Duodenal mucosa (tissue), 2 donors: ENCODE data around the gene AOAH.

ENCODE experiments used
- H3K27ac ChIP-seq: one replicate; pipeline ENCODE4 v1.7.0; 2013; ENCODE audit warnings: low read depth, low read length
- H3K27me3 ChIP-seq, 2 donors: one replicate each; pipeline ENCODE4 v1.7.0; 2013; ENCODE audit warnings: low read length in 2 of 2, control low read depth in 1 of 2; ENCODE audit not compliant: insufficient read depth in 2 of 2, control insufficient read depth in 1 of 2
- H3K36me3 ChIP-seq, 2 donors: one replicate each; pipeline ENCODE4 v1.7.0; 2013; ENCODE audit warnings: low read length in 2 of 2, control low read depth in 1 of 2; ENCODE audit not compliant: insufficient read depth in 2 of 2, control insufficient read depth in 1 of 2
- H3K4me1 ChIP-seq, 2 donors: one replicate each; pipeline ENCODE4 v1.7.0; 2013; ENCODE audit warnings: low read length in 2 of 2, control low read depth in 1 of 2; ENCODE audit not compliant: insufficient read depth in 2 of 2, control insufficient read depth in 1 of 2
- H3K4me3 ChIP-seq, 2 donors: one replicate each; pipeline ENCODE4 v1.7.0; 2013; ENCODE audit warnings: low read length in 2 of 2, low read depth in 1 of 2
- H3K9ac ChIP-seq, 2 donors: one replicate each; pipeline ENCODE4 v1.7.0; 2013; ENCODE audit warnings: low read length in 2 of 2, low read depth in 1 of 2
- H3K9me3 ChIP-seq, 2 donors: one replicate each; pipeline ENCODE4 v1.7.0; 2013; ENCODE audit warnings: low read length in 2 of 2, control low read depth in 1 of 2; ENCODE audit not compliant: control insufficient read depth in 1 of 2

The AOAH gene

GRCh38 chr7:36522453-36523007 lies 201.8 kb downstream of the AOAH start:
- no peaks in the 10 kb centered on the region for H3K27me3 ChIP-seq
- H3K9me3 ChIP-seq: no peaks in the 10 kb centered on the region
- no peaks in the 10 kb centered on the region for H3K4me1 ChIP-seq
- no peak overlapping the region for H3K4me3 ChIP-seq
- H3K27ac ChIP-seq: no peak overlapping the region
- H3K36me3 ChIP-seq: no peaks in the 10 kb centered on the region
- H3K9ac ChIP-seq: no peak overlapping the region

GRCh38 chr7:36521911-36522310 lies 202.4 kb downstream of the AOAH start:
- Histone ChIP-seq H3K27ac (no peak overlapping the region), H3K27me3 (no peaks in the 10 kb centered on the region), H3K4me1 (no peaks in the 10 kb centered on the region), H3K4me3 (no peak overlapping the region), H3K9ac (no peak overlapping the region), H3K9me3 (no peaks in the 10 kb centered on the region), H3K36me3 (no peaks in the 10 kb centered on the region)

- H3K27ac ChIP-seq: no peak overlapping the region
- H3K4me3 ChIP-seq: no peak overlapping the region
- H3K27me3 ChIP-seq: no peaks in the 10 kb centered on the region
- H3K4me1 ChIP-seq: no peaks in the 10 kb centered on the region
- no peak overlapping the region for H3K9ac ChIP-seq
- no peaks in the 10 kb centered on the region for H3K36me3 ChIP-seq
- no peaks in the 10 kb centered on the region for H3K9me3 ChIP-seq
Measured at GRCh38 chr7:36521133-36521532, 203.2 kb downstream of the AOAH start.

GRCh38 chr7:36515847-36516246 lies 208.4 kb downstream of the AOAH start:
- no peak overlapping the region for H3K27ac ChIP-seq

GRCh38 chr7:36514289-36515243 lies 209.7 kb downstream of the AOAH start:
- Histone ChIP-seq H3K9me3 (no peaks in the 10 kb centered on the region), H3K9ac (no peak overlapping the region), H3K4me3 (no peak overlapping the region), H3K27me3 (no peaks in the 10 kb centered on the region), H3K4me1 (no peaks in the 10 kb centered on the region), H3K36me3 (no peaks in the 10 kb centered on the region), H3K27ac (no peak overlapping the region)

More at GRCh38 chr7:36515847-36516246, 208.4 kb downstream of the AOAH start:
- Histone ChIP-seq H3K4me3 (no peak overlapping the region), H3K9me3 (no peaks in the 10 kb centered on the region), H3K36me3 (no peaks in the 10 kb centered on the region), H3K9ac (no peak overlapping the region), H3K4me1 (no peaks in the 10 kb centered on the region), H3K27me3 (no peaks in the 10 kb centered on the region)

- H3K36me3 ChIP-seq: no peaks in the 10 kb centered on the region
- H3K4me1 ChIP-seq: no peaks in the 10 kb centered on the region
- no peaks in the 10 kb centered on the region for H3K9me3 ChIP-seq
- no peak overlapping the region for H3K4me3 ChIP-seq
- no peak overlapping the region for H3K9ac ChIP-seq
- no peaks in the 10 kb centered on the region for H3K27me3 ChIP-seq
- no peak overlapping the region for H3K27ac ChIP-seq
Measured at GRCh38 chr7:36513393-36513792, 210.9 kb downstream of the AOAH start.

- no peaks in the 10 kb centered on the region for H3K9me3 ChIP-seq
- H3K4me1 ChIP-seq: no peaks in the 10 kb centered on the region
- no peaks in the 10 kb centered on the region for H3K27me3 ChIP-seq
- H3K36me3 ChIP-seq: no peaks in the 10 kb centered on the region
- no peak overlapping the region for H3K9ac ChIP-seq
- no peak overlapping the region for H3K27ac ChIP-seq
- H3K4me3 ChIP-seq: no peak overlapping the region
Measured at GRCh38 chr7:36512616-36513015, 211.7 kb downstream of the AOAH start.

GRCh38 chr7:36509962-36510361 lies 214.3 kb downstream of the AOAH start:
- no peak overlapping the region for H3K9ac ChIP-seq

GRCh38 chr7:36507475-36508440 lies 216.5 kb downstream of the AOAH start:
- Histone ChIP-seq H3K27me3 (no peaks in the 10 kb centered on the region), H3K27ac (no peak overlapping the region), H3K4me3 (no peak overlapping the region), H3K9ac (no peak overlapping the region), H3K36me3 (no peaks in the 10 kb centered on the region), H3K4me1 (no peaks in the 10 kb centered on the region), H3K9me3 (no peaks in the 10 kb centered on the region)

More at GRCh38 chr7:36509962-36510361, 214.3 kb downstream of the AOAH start:
- Histone ChIP-seq H3K27me3 (no peaks in the 10 kb centered on the region), H3K27ac (no peak overlapping the region), H3K9me3 (no peaks in the 10 kb centered on the region), H3K36me3 (no peaks in the 10 kb centered on the region), H3K4me1 (no peaks in the 10 kb centered on the region), H3K4me3 (no peak overlapping the region)
